ENCODE measurements around the gene IKBKE. TPM values are rescaled to one million over a fixed set of nuclear protein-coding genes. Genes with fewer than 3 reads are reported as not detected.

The IKBKE gene
- total and polyA plus RNA-seq, 10 of the 15 experiments (the other 5 are each of a cell fraction or from before 2014, with no cell fraction given), result 12.8 to 35.1 (median 23.1) TPM

DNA sequence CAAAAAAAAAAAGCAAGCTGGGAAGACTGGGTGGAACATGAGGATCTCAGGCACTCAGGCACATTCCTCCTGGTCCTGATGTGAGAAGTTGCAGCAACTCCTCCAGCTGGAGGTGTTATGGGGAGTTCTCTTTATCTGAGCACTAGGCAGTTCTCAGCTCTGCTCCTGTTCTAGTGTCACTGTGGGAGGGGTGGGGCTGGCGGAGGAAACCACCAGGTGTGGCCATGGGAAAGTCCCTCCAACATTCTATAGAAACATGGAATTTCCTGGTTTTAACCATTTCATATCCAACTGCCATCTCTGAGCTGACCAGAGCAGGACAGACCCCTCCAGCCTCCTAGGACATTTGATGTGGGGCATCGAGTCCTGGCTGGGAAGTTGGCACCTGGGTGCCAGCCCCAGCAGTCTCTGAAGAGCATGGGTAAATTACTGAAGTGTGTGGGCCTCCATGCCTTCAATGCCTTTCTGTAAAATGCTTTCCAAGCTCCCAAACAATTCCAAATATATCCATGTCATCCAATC lies 804 bp upstream of the IKBKE start (continued):
- TF ChIP-seq, protein P1, sequence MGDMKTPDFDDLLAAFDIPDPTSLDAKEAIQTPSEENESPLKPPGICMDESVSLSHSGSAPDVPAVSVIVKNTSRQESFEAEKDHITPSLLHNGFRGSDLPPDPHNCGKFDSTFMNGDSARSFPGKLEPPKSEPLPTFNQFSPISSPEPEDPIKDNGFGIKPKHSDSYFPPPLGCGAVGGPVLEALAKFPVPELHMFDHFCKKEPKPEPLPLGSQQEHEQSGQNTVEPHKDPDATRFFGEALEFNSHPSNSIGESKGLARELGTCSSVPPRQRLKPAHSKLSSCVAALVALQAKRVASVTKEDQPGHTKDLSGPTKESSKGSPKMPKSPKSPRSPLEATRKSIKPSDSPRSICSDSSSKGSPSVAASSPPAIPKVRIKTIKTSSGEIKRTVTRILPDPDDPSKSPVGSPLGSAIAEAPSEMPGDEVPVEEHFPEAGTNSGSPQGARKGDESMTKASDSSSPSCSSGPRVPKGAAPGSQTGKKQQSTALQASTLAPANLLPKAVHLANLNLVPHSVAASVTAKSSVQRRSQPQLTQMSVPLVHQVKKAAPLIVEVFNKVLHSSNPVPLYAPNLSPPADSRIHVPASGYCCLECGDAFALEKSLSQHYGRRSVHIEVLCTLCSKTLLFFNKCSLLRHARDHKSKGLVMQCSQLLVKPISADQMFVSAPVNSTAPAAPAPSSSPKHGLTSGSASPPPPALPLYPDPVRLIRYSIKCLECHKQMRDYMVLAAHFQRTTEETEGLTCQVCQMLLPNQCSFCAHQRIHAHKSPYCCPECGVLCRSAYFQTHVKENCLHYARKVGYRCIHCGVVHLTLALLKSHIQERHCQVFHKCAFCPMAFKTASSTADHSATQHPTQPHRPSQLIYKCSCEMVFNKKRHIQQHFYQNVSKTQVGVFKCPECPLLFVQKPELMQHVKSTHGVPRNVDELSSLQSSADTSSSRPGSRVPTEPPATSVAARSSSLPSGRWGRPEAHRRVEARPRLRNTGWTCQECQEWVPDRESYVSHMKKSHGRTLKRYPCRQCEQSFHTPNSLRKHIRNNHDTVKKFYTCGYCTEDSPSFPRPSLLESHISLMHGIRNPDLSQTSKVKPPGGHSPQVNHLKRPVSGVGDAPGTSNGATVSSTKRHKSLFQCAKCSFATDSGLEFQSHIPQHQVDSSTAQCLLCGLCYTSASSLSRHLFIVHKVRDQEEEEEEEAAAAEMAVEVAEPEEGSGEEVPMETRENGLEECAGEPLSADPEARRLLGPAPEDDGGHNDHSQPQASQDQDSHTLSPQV (IDR thresholded peaks at IDR 0.05), result no peak
- TF ChIP-seq CHD4 (IDR thresholded peaks at IDR 0.05), result no peak
- TF ChIP-seq ZBED1 (IDR thresholded peaks at IDR 0.05; ENCODE audit: borderline replicate concordance), result no peak
- no peak for TF ChIP-seq RAD51 (IDR thresholded peaks at IDR 0.05)
- no peak for TF ChIP-seq POU2F2 (IDR thresholded peaks at IDR 0.05; ENCODE audit: borderline replicate concordance, low read depth, low read length)
- TF ChIP-seq PAX8 (IDR thresholded peaks at IDR 0.05), result no peak
- no peak for TF ChIP-seq ZNF24 (IDR thresholded peaks at IDR 0.05)
- TF ChIP-seq, protein P2, sequence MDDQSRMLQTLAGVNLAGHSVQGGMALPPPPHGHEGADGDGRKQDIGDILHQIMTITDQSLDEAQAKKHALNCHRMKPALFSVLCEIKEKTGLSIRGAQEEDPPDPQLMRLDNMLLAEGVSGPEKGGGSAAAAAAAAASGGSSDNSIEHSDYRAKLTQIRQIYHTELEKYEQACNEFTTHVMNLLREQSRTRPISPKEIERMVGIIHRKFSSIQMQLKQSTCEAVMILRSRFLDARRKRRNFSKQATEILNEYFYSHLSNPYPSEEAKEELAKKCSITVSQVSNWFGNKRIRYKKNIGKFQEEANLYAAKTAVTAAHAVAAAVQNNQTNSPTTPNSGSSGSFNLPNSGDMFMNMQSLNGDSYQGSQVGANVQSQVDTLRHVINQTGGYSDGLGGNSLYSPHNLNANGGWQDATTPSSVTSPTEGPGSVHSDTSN (IDR thresholded peaks at IDR 0.05; ENCODE audit: insufficient replicate concordance, low read depth, low read length), result no peak
- TF ChIP-seq MYB (IDR thresholded peaks at IDR 0.05; ENCODE audit: borderline replicate concordance, low read depth, low read length), result no peak
- no peak for TF ChIP-seq ZNF622 (IDR thresholded peaks at IDR 0.05)
- TF ChIP-seq, protein P3, sequence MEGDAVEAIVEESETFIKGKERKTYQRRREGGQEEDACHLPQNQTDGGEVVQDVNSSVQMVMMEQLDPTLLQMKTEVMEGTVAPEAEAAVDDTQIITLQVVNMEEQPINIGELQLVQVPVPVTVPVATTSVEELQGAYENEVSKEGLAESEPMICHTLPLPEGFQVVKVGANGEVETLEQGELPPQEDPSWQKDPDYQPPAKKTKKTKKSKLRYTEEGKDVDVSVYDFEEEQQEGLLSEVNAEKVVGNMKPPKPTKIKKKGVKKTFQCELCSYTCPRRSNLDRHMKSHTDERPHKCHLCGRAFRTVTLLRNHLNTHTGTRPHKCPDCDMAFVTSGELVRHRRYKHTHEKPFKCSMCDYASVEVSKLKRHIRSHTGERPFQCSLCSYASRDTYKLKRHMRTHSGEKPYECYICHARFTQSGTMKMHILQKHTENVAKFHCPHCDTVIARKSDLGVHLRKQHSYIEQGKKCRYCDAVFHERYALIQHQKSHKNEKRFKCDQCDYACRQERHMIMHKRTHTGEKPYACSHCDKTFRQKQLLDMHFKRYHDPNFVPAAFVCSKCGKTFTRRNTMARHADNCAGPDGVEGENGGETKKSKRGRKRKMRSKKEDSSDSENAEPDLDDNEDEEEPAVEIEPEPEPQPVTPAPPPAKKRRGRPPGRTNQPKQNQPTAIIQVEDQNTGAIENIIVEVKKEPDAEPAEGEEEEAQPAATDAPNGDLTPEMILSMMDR (IDR thresholded peaks at IDR 0.05 in 2 of 3, conservative IDR thresholded peaks at IDR 0.05 in 1 of 3; ENCODE audit: control insufficient read depth in 2 of 3, extremely low read depth in 1 of 3, insufficient read depth in 1 of 3, low read depth in 3 of 3, low read length in 3 of 3), result no peak
- peak; percentile 45; the same call in 1 of the 2 replicates for TF ChIP-seq CBFB (IDR thresholded peaks at IDR 0.05; ENCODE audit: low read depth)
- no peak for TF ChIP-seq SMAD5 (IDR thresholded peaks at IDR 0.05; ENCODE audit: low read depth)
- peak; percentile 85 for TF ChIP-seq RELA (IDR thresholded peaks at IDR 0.05; ENCODE audit: borderline replicate concordance, partially characterized antibody)
- TF ChIP-seq NFYA (IDR thresholded peaks at IDR 0.05; ENCODE audit: borderline replicate concordance, low read depth, low read length), result no peak
- TF ChIP-seq, protein P4, sequence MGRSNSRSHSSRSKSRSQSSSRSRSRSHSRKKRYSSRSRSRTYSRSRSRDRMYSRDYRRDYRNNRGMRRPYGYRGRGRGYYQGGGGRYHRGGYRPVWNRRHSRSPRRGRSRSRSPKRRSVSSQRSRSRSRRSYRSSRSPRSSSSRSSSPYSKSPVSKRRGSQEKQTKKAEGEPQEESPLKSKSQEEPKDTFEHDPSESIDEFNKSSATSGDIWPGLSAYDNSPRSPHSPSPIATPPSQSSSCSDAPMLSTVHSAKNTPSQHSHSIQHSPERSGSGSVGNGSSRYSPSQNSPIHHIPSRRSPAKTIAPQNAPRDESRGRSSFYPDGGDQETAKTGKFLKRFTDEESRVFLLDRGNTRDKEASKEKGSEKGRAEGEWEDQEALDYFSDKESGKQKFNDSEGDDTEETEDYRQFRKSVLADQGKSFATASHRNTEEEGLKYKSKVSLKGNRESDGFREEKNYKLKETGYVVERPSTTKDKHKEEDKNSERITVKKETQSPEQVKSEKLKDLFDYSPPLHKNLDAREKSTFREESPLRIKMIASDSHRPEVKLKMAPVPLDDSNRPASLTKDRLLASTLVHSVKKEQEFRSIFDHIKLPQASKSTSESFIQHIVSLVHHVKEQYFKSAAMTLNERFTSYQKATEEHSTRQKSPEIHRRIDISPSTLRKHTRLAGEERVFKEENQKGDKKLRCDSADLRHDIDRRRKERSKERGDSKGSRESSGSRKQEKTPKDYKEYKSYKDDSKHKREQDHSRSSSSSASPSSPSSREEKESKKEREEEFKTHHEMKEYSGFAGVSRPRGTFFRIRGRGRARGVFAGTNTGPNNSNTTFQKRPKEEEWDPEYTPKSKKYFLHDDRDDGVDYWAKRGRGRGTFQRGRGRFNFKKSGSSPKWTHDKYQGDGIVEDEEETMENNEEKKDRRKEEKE (IDR thresholded peaks at IDR 0.05), result no peak
- no peak for TF ChIP-seq KLF5 (IDR thresholded peaks at IDR 0.05; ENCODE audit: partially characterized antibody)
- no peak for TF ChIP-seq ZZZ3 (IDR thresholded peaks at IDR 0.05; ENCODE audit: control insufficient read depth, insufficient read length, low read depth)
- TF ChIP-seq SREBF1 (IDR thresholded peaks at IDR 0.05; ENCODE audit: low read length), result no peak
- TF ChIP-seq BMI1 (IDR thresholded peaks at IDR 0.05; ENCODE audit: borderline replicate concordance), result no peak
- TF ChIP-seq IKZF1 (conservative IDR thresholded peaks at IDR 0.05), result peak; percentile 73
- TF ChIP-seq RB1 (IDR thresholded peaks at IDR 0.05; ENCODE audit: borderline replicate concordance), result no peak

Data from GM12878 (cell line).